Omental fat pad (tissue), 4 donors: ENCODE data around the gene PTGER4. TPM values are rescaled to one million over a fixed set of nuclear protein-coding genes. Genes with fewer than 3 reads are reported as not detected.
"Not testable (repeated sequence)": the region's sequence is repeated elsewhere in the genome, so short reads cannot be mapped to it uniquely, and the experiment has no call there.

Experiments used
- ATAC-seq: fragments of 150-250 bp; one replicate; pipeline ENCODE4 v1.9.1; 2016; ENCODE audit warnings: mild to moderate bottlenecking, moderate library complexity; ENCODE audit not compliant: low FRiP score
- DNase-seq: peaks from one replicate; pipeline ENCODE4 v3.0.0-alpha.2; 2019; ENCODE audit warnings: low spot score
- CTCF ChIP-seq, 3 donors: fragments of 450-650 bp; IDR thresholded peaks; one replicate each; pipeline ENCODE4 v1.5.1; 2016 to 2017; ENCODE audit warnings: antibody characterized with exemption in 3 of 3, mild to moderate bottlenecking in 3 of 3, moderate library complexity in 2 of 3
- total RNA-seq, 4 donors: library from RNA; depleted of rRNA; stranded (reverse); fragments of >200 nt; gene quantifications; one replicate each; pipeline ENCODE4 v1.1.0, GENCODE V29; 2016

The PTGER4 gene
- 10 to 100 TPM; 39.5 to 87.7 (median 46.4) TPM for total RNA-seq

GRCh38 chr5:40679913-40680681 lies at the start of gene PTGER4:
PTGER4 (plus strand) TSS chr5:40679915; CDS start chr5:40680994, 1,079 bp downstream.
- DNase-seq (no peak), ATAC-seq (no peak)
- no peak for TF ChIP-seq CTCF (IDR thresholded peaks at IDR 0.05)

GRCh38 chr5:40630126-40630525 lies 49.6 kb upstream of the PTGER4 start:
- ATAC-seq (no peak), DNase-seq (no peak)
- no peak for TF ChIP-seq CTCF (IDR thresholded peaks at IDR 0.05)

GRCh38 chr5:40631236-40631635 lies 48.5 kb upstream of the PTGER4 start:
- no peak for DNase-seq
- no peak for TF ChIP-seq CTCF (IDR thresholded peaks at IDR 0.05)
- ATAC-seq: no peak

GRCh38 chr5:40634154-40634553 lies 45.6 kb upstream of the PTGER4 start:
- ATAC-seq: no peak
- no peak for TF ChIP-seq CTCF (IDR thresholded peaks at IDR 0.05)
- no peak for DNase-seq

- no peak for TF ChIP-seq CTCF (IDR thresholded peaks at IDR 0.05)
- ATAC-seq (no peak), DNase-seq (no peak)
Observed at GRCh38 chr5:40634593-40634992, 45.1 kb upstream of the PTGER4 start.

DNA sequence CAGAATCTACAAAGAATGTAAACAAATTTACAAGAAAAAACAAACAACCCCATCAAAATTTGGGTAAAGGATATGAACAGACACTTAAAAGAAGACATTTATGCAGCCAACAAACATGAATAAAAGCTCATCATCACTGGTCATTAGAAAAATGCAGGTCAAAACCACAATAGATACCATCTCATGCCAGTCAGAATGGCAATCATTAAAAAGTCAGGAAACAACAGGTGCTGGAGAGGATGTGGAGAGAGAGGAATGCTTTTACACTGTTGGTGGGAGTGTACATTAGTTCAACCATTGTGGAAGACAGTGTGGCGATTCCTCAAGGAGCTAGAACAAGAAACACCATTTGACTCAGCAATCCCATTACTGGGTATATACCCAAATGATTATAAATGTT lies 40.2 kb upstream of the PTGER4 start:
- ATAC-seq, DNase-seq: not testable (repeated sequence)

DNA sequence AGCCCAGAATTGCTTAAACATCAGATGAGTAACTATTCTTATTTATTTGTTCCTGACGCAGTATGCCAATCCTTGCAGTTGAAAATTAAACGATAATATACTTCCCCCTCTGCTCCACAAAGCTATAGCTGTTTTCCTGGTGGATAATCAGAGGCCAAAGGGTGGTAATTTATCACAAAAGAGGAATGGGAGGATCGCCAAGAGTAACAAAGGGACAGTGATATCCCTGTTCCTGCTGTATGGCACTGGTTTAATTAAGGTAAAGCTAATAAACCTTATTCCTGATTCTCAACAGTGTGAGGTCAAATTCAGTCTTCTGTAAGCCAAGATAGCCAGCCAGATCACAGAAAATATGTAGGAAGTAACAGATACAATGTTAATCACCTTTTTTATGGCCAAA lies 33.4 kb upstream of the PTGER4 start:
- TF ChIP-seq CTCF (IDR thresholded peaks at IDR 0.05): no peak
- no peak for ATAC-seq
- DNase-seq: no peak
